RPMI8226 (cell line): ENCODE data around the gene LENEP.
A peak's percentile ranks its signal among the peaks of the same experiment; 100 is the strongest.

Experiments used
- DNase-seq: peaks from one replicate; pipeline ENCODE4 v3.0.0-alpha.2; 2015

The LENEP gene

GRCh38 chr1:154961207-154962155 lies 31.9 kb upstream of the LENEP start, which contains the start of gene PYGO2:
Gene PYGO2, minus strand, starts transcription at chr1:154961782. Its CDS starts 206 bp downstream, at chr1:154961576.
- DNase-seq: peak; percentile 90

- peak; percentile 66 for DNase-seq
These were observed 31.1 kb upstream of the LENEP start for GRCh38 chr1:154962156-154962749.

- no peak for DNase-seq
These were observed 30.5 kb upstream of the LENEP start for GRCh38 chr1:154962795-154963330.

- no peak for DNase-seq
These were observed 29.7 kb upstream of the LENEP start for GRCh38 chr1:154963643-154964042.

GRCh38 chr1:154964359-154964758 lies 29.0 kb upstream of the LENEP start:
- no peak for DNase-seq

- no peak for DNase-seq
These were observed 27.3 kb upstream of the LENEP start for GRCh38 chr1:154966111-154966510.

GRCh38 chr1:154967331-154967950 lies 25.9 kb upstream of the LENEP start:
- no peak for DNase-seq

GRCh38 chr1:154968731-154969130 lies 24.7 kb upstream of the LENEP start:
- DNase-seq: no peak

- no peak for DNase-seq
These were observed 24.1 kb upstream of the LENEP start for GRCh38 chr1:154969246-154969645.

GRCh38 chr1:154969860-154970452 lies 23.4 kb upstream of the LENEP start:
- DNase-seq: no peak

GRCh38 chr1:154970631-154971340 lies 22.6 kb upstream of the LENEP start, which contains the start of gene SHC1:
Gene SHC1, minus strand, starts transcription at chr1:154970747. Its CDS starts 221 bp downstream, at chr1:154970526.
- peak; percentile 94 for DNase-seq

GRCh38 chr1:154971341-154971998 lies 21.9 kb upstream of the LENEP start:
- DNase-seq: no peak

- DNase-seq: no peak
These were observed 21.2 kb upstream of the LENEP start for GRCh38 chr1:154972213-154972516.

GRCh38 chr1:154972517-154973343 lies 20.7 kb upstream of the LENEP start:
- no peak for DNase-seq

- DNase-seq: peak; percentile 99
These were observed 19.9 kb upstream of the LENEP start for GRCh38 chr1:154973344-154974101.

GRCh38 chr1:154974102-154974807 lies 19.1 kb upstream of the LENEP start, which contains the start of gene CKS1B:
Gene CKS1B, plus strand, starts transcription at chr1:154974681. Its CDS starts 65 bp downstream, at chr1:154974746.
- DNase-seq: peak; percentile 100

GRCh38 chr1:154974808-154975408 lies 18.5 kb upstream of the LENEP start:
- DNase-seq: peak; percentile 99

GRCh38 chr1:154975409-154976059 lies 17.9 kb upstream of the LENEP start:
- DNase-seq: peak; percentile 83
